ENCODE data around the gene OPA3. TPM values are rescaled to one million over a fixed set of nuclear protein-coding genes. Genes with fewer than 3 reads are reported as not detected.
A peak's percentile ranks its signal among the peaks of the same experiment; 100 is the strongest.

The OPA3 gene
- total RNA-seq, 1 donor from 2014 or later, result 24.5 TPM

- peak; percentile 68 for DNase-seq (ENCODE audit: missing footprints)
- no peak for ATAC-seq
- intact Hi-C loops (cut with DNase I), result loop anchor here (10.0 kb wide), 1 partner anchor 146 kb away; no protein-coding TSS in a partner anchor
These were observed 86.0 kb downstream of the OPA3 start, which contains the start of gene PPM1N for GRCh38 chr19:45498411-45499195. TSS of gene PPM1N (plus strand) at chr19:45498443. CDS start at chr19:45498473, 30 bp downstream.

GRCh38 chr19:45497791-45498190 lies 86.8 kb downstream of the OPA3 start:
- intact Hi-C loops (cut with DNase I), result loop anchor here (10.0 kb wide), 1 partner anchor 147 kb away; no protein-coding TSS in a partner anchor
- no peak for ATAC-seq
- peak; percentile 74 for DNase-seq (ENCODE audit: missing footprints)

DNA sequence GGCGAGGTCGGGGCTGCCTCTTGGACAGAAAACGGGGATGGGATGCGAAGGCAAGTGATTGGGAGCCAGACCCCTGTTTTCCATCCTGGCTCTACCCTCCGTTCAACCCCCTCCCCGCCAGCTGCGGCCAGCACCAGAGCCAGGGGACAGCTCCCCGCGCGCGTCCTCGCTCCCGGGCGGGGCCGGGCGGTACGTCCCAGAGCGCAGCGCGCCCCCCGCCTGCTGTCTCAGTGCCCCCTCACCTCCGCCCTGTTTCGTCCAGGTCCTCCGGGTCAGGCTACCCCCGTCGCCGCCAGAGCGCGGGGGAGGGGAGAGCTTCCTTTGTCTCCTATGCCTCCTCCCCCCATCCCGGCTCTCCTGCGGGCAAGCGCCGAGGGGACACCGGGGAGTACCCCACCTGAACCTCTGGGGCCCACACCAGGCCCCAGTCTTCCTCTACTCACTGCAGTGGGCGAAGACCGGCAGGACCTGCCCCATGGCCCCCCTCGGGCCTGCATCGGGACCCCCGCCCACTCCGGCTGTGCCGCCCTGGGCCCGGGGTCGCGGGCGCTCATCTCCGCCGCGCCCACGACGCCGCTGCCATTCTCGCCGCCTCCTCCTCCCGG lies 88.2 kb downstream of the OPA3 start:
- ATAC-seq (peak; percentile 14), DNase-seq (ENCODE audit: missing footprints) (peak; percentile 67)
- intact Hi-C loops (cut with DNase I), result loop anchor here (10.0 kb wide), 1 partner anchor 148 kb away; no protein-coding TSS in a partner anchor

DNA sequence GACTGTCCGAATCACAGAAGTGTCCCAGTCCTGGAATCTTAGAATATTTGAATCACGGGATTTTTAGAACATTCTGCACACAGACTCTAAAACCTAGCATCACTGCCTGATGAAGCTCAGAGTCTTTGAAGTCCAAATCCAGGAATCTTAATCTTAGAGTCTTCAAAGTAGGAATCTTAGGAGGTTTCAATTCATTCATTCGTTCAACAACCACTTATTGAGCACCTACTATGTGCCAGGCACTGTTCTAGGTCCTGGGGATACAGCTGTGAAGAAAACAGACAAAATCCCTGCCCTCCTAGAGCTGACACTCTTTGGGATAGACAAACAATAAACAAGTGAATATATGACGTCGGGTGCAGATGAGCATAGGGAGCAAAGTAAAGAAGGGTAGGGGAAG lies 89.4 kb downstream of the OPA3 start:
- intact Hi-C loops (cut with DNase I), result loop anchor here (10.0 kb wide), 1 partner anchor 150 kb away; no protein-coding TSS in a partner anchor
- DNase-seq (ENCODE audit: missing footprints) (no peak), ATAC-seq (no peak)

- DNase-seq (ENCODE audit: missing footprints) (peak; percentile 59), ATAC-seq (no peak)
- intact Hi-C loops (cut with DNase I), result loop anchor here (10.0 kb wide), 1 partner anchor 150 kb away; no protein-coding TSS in a partner anchor
These were observed 90.2 kb downstream of the OPA3 start for GRCh38 chr19:45494261-45494916.

DNA sequence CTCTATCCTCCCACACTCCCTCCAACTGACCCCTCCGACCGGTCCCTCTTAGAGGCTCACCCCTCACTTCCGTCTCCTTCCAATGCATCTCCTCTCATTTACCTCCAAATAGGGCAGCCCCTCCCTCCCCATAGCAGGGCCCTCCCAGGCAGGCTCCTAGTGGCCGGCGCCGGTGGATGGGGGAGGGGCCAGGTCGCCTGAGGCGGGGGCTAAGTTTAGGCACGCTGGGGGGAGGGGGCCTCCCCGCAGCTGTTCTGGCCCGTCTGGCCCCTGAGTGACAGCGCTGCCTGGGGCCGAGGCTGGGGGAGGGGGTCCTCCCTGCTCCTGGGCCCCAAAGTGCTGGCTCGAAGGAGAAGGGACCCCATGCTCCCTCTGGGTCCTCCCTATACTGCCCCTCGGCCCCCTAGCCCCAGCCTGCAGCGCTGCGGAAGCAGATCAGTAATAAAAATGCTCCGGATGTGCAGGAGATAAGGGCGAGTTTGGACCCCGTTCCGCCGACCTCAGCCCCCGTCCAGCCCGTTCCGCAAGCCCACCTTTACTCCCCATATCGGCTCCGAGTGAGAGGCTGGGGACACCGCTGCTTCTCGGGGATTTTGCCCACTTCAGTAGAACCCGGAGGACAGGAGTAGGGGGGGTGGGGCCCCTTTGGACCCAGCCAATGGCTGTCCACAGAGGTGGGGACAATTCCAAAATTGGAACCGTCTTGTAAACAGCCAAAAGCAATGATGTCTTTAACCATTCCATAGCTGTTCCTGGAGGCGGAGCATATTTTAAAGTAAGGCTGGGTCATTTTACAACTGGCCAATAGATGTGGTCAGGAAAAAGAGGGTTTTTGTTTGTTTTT lies 91.8 kb downstream of the OPA3 start:
- DNase-seq (ENCODE audit: missing footprints) (peak; percentile 67), ATAC-seq (peak; percentile 77)
- intact Hi-C loops (cut with DNase I), result loop anchor here (10.0 kb wide), 1 partner anchor 152 kb away; no protein-coding TSS in a partner anchor

DNA sequence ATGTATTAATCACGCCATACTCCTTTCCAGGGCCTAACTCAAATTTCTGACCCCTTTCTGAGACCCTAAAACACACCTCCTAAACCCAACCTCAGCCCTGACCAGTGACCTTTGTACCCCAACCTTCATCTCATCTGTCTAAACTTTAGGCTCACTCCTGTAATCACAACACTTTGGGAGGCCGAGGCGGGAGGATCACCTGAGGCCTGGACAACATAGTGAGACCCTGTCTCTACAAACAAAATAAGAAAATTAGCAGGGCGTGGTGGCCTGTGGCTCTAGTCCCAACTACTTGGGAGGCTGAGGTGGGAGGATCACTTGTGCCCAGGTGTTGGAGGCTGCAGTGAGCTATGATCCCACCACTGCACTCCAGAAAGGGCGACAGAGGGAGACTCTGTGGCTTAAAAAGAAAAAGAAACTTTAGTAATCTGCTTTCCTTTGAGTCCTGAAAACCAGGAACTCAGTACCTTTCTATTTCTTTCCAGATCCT lies 92.4 kb downstream of the OPA3 start:
- no peak for DNase-seq (ENCODE audit: missing footprints)
- intact Hi-C loops (cut with DNase I), result loop anchor here (10.0 kb wide), 1 partner anchor 153 kb away; no protein-coding TSS in a partner anchor
- no peak for ATAC-seq

- DNase-seq (ENCODE audit: missing footprints) (no peak), ATAC-seq (no peak)
- intact Hi-C loops (cut with DNase I), result no loop called here
These were observed 95.3 kb downstream of the OPA3 start for GRCh38 chr19:45489216-45489855.

DNA sequence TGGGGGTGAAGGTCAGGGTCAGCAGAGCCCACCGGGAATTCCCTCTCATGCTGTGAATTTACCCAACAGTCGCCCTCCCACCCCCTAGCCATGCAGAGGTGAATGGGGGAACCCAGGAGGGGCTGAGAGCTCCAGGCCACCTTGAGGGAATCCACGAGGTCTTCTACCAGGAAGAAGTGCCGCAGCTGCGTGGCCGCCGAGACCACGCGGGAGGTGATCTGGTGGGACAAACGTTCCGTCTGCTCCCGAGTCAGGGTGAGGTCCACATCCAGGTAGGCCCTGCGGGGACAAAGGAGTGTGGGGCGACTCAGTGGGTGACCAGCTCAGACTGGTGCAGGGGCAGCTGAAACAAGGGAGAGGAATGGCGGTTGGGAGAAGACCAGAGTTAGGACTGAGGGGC lies 95.9 kb downstream of the OPA3 start:
- no peak for ATAC-seq
- no peak for DNase-seq (ENCODE audit: missing footprints)
- intact Hi-C loops (cut with DNase I), result no loop called here

DNA sequence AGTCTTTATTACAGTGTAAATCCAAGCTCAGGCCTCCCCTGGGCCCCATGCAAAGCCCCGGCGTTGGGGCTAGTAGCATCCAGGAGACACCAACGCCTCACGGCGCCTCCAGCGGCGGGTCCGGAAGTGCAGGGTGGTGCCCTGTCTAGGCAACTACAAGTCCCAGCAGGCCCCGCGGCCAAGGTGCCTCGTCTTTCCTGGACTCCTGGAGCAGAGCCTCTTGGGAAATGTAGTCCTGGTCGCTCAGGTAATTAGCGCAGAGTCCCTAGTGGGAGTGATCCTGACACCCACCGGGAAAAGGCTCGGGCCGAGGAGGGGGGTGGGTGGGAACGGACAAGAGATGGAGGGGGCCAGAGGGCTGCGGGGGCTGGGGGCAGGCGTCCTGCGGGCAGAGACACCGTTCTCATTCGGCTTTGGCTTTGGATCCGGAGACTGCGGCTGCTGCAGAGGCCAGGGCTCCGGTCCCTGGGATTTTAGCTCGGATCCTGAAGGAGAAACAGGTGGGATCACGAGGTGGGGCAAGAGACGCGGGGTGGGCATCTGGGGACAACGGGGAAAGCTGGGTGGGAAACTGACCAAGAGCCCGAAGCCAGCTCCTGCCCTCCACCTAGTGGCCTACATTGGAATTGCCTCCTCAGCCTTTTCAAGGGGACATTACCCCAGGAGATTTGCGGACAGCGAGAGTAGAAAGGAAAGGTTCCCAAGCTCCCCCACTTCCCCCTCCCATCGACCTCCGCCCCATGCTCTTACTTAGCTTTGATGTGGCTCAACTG lies 99.1 kb downstream of the OPA3 start:
- intact Hi-C loops (cut with DNase I), result no loop called here
- DNase-seq (ENCODE audit: missing footprints), result peak; percentile 100
- ATAC-seq, result peak; percentile 99

GRCh38 chr19:45484273-45484945 lies 100.2 kb downstream of the OPA3 start:
- intact Hi-C loops (cut with DNase I), result no loop called here
- ATAC-seq (no peak), DNase-seq (ENCODE audit: missing footprints) (no peak)

DNA sequence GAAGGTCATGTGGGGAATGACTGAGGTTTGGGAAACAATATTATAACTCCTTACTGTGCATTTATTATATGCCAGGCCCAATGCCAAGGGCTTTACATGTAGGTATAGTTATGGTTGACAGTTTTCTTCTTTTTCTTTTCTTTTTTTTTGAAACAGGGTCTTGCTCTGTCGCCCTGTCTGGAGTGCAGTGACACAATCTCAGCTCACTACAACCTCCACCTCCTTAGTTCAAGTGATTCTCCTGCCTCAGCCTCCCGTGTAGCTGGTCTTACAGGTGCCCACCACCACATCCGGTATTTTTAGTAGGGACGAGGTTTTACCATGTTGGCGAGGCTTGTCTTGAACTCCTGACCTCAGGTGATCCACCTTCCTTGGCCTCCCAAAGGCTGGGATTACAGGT lies 101.6 kb downstream of the OPA3 start:
- intact Hi-C loops (cut with DNase I), result no loop called here
- DNase-seq (ENCODE audit: missing footprints) (no peak), ATAC-seq (no peak)

- intact Hi-C loops (cut with DNase I), result loop anchor here (1.0 kb wide), 3 partner anchors 35 to 50 kb away; no protein-coding TSS in a partner anchor
- peak; percentile 92 for DNase-seq (ENCODE audit: missing footprints)
- ATAC-seq, result peak; percentile 95
These were observed 106.0 kb downstream of the OPA3 start for GRCh38 chr19:45478454-45479238.

DNA sequence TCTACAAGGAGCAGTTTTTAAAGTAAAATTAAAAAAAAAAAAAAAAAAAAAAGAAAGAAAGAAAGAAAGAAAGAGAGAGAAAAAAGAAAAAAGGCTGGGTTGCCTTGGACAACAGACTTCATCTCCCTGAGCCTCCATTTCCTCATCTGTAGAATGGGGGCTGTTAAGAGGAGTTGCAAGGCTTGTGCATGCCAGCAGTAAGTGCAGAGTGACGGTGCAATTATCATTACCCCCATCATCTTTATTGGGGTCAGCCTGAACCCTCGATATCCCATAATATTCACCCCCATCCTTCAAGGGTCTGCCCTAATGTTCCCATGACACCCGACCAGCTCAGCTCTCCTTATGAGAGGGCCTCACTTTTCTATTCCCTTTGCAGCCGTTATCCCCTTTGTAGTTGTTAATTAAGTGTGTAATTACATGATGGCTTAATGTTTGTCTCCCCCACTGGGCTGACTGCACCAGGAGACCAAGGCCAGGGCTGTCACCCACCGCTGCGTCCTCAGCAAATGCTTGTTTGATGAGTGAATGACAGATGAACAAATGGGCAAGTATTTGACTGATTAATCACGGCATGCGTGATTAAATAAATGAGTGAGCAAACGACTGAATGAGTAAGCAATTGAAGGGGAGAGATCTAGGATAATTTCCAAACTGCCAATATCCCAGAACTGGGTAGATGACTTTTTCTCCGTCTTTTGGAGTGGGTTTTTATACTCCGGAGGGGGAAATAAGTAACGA lies 106.7 kb downstream of the OPA3 start:
- no peak for DNase-seq (ENCODE audit: missing footprints)
- ATAC-seq, result no peak
- intact Hi-C loops (cut with DNase I), result loop anchor here (1.0 kb wide), 3 partner anchors 35 to 50 kb away; no protein-coding TSS in a partner anchor
